A549 treated with dexamethasone at 1 μM for 4 hours (cell line): ENCODE measurements around the gene UBE2G1. TPM values are rescaled to one million over a fixed set of nuclear protein-coding genes. Genes with fewer than 3 reads are reported as not detected.

Experiments used
- total RNA-seq: library from RNA; stranded (reverse); fragments of 200-300 nt; extraction: Qiagen RNA extraction; gene quantifications from 5 replicates; pipeline ENCODE4 v1.2.3, GENCODE V29; 2022

Gene UBE2G1, protein sequence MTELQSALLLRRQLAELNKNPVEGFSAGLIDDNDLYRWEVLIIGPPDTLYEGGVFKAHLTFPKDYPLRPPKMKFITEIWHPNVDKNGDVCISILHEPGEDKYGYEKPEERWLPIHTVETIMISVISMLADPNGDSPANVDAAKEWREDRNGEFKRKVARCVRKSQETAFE
- total RNA-seq: 64.0 to 92.5 TPM (median 86.2 TPM) in 5 replicates

DNA sequence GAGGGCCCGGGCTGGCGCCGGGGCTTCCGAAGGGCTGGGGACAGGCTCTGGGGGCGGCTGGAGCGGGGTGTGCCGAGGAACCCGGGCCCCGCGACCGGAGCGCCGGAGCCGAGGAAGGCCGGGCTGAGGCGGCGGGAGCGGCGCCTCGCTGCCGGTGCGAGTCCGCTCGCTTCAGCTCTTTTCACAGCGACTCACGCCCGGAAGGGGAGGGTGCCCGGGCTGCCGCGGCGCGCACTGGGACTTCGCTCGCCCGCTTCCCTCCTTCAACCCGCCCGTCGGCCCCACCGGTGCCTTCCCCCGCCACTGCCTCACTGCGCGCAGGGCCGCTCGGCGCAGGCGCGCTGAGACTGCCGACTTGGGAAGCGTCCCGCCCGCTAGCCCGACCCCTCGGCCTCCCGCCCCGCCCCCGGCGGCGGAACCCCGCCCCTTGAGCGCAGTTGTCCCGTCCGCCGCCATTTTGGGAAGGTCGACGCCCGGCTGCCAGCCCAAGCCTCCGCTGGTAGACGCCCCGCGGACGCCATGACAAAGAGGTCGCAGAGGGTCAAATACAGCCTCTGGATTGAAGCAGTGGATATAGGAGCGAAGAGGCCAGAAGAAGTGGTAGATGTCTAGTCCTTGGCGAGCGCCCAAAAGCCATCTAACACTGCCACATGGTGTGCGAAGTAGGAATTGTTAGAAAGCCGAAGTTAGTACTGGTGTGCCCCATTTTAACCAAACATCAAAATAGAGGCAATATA is at the start of gene UBE2G1:
Gene UBE2G1 (minus strand): TSS at position 349 of the 737 bp plus-strand sequence. CDS start 359 bp downstream, outside the sequence.

DNA sequence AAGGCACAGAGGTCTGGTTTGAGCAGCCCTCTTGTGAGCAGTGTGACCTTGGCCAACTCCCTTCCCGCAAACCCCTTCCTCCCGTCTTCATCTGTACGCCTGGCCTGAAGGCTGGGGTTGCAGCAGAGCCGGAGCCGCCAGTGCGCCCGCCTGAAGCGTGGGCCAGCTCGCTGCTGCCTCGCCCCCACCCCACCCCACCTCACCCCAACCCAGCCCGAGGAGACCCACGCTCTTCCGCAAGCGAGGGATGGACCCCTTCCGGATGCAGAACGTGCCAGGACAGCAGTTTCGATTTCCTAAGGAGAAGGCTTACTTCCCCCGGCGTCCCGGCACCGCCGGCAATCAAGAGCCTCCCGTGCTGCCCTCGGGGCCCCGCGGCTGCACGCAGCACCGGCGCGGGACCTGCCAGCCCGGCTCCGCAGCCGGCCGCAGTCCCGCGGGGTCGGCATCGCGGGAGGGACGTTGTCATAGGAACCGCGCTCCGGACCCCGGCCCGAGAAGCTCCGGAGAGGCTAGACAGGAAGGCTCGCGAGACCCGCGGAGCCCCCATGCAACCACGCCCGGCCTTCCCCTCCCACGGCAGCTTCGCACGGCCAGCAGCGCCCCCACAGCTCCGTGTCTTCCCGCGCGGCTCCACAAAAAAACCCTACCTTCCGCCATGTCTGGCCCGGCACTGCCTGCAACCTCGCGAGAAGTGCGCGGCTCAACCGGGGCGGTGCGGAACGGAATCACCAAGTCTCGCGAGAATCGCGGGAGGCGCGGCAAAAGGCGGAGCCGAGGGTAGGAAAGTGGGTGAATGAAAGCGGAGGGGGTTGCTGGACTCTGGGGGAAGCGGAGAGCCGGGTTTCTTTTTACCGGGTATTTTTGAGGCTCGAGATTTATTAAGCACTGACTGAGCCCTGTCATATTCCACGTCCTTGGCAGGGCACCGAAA is 102.9 kb downstream of the UBE2G1 start, which contains the start of gene ANKFY1:
Gene ANKFY1 (minus strand): TSS at position 698 of the 934 bp plus-strand sequence. CDS start 38 bp downstream, at position 660.

Other genes starting within 250 kb of the UBE2G1 start
- gene ZZEF1, start 223.6 kb downstream of the UBE2G1 start, total RNA-seq: 9.5 to 18.6 TPM (median 15.3 TPM) in 5 replicates
- 17.0 to 19.1 TPM (median 18.1 TPM) in 5 replicates for gene CYB5D2, start 223.5 kb downstream of the UBE2G1 start, total RNA-seq
- 21.4 to 37.9 TPM (median 35.6 TPM) in 5 replicates for gene ANKFY1, start 102.7 kb downstream of the UBE2G1 start, total RNA-seq
- 0.09 to 0.12 TPM in 2 of 5 replicates, not detected in the others for gene SPNS3, start 67.3 kb upstream of the UBE2G1 start, total RNA-seq
- 10.5 to 21.5 TPM (median 17.8 TPM) in 5 replicates for gene SPNS2, start 132.2 kb upstream of the UBE2G1 start, total RNA-seq
- gene MYBBP1A, start 188.7 kb upstream of the UBE2G1 start, total RNA-seq: 72.5 to 112 TPM (median 108 TPM) in 5 replicates
- not detected in 5 replicates for gene GGT6, start 193.9 kb upstream of the UBE2G1 start, total RNA-seq
- 0.23 to 0.89 TPM (median 0.28 TPM) in 5 replicates for gene SMTNL2, start 217.9 kb upstream of the UBE2G1 start, total RNA-seq